ENCODE data around the gene COL1A2. TPM values are rescaled to one million over a fixed set of nuclear protein-coding genes. Genes with fewer than 3 reads are reported as not detected.

The COL1A2 gene
- total RNA-seq, 2 donors from 2014 or later, result 67.0 to 228 TPM

DNA sequence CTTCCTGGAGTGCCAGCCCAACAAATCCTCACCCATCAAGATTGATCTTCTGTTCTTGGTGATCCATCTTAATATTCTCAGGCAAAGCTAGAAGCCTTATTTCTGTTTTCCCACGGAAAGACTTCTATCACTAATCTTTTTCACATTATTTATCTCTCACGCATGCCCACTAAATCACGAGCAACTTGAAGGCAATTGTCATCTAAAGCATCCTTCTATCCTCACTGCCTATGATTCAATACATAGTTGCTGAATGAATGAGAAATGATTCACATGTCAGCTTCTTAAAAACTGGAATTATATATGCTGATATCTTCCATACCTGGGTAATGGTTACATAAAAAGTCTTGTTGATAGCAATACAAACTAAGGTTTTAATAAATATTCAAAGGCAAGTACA lies 12.6 kb upstream of the COL1A2 start:
- H3K36me3 ChIP-seq, result no peaks in the 10 kb centered on the region
- no peaks in the 10 kb centered on the region for H3K4me1 ChIP-seq
- H3K27me3 ChIP-seq, result no peaks in the 10 kb centered on the region
- DNase-seq (ENCODE audit: low spot score), result no peak
- no peak overlapping the region for H3K27ac ChIP-seq
- no peak overlapping the region for H3K4me3 ChIP-seq
- no peaks in the 10 kb centered on the region for H3K9me3 ChIP-seq
- TF ChIP-seq CTCF (IDR thresholded peaks at IDR 0.05), result no peak

DNA sequence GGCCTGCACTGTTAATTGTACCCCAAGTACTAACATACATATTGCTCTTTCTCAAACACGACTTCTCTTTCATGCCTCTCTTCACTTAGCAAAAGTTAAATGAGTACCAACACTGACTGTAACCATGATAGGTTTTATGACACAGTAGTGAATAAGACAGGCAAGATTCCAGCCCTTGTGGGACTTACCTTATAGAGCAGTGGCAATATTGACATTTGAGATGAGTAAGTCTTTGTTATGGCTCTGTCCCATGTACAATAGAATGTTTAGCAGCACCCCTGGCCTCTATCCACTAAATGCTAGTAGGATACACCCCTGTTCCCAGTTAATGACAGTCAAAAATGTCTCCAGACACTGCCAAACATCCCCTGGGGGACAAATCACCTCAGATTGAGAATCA lies 11.9 kb upstream of the COL1A2 start:
- TF ChIP-seq CTCF (IDR thresholded peaks at IDR 0.05), result no peak
- Histone ChIP-seq H3K27ac (no peak overlapping the region), H3K36me3 (no peaks in the 10 kb centered on the region)

GRCh38 chr7:94384315-94384714 lies 10.4 kb upstream of the COL1A2 start:
- Histone ChIP-seq H3K9me3 (no peaks in the 10 kb centered on the region), H3K27ac (no peak overlapping the region), H3K4me1 (no peaks in the 10 kb centered on the region), H3K36me3 (no peaks in the 10 kb centered on the region), H3K27me3 (no peaks in the 10 kb centered on the region), H3K4me3 (no peak overlapping the region)
- no peak for TF ChIP-seq CTCF (IDR thresholded peaks at IDR 0.05)
- no peak for DNase-seq (ENCODE audit: low spot score)

More for the DNA sequence above, 11.9 kb upstream of the COL1A2 start:
- DNase-seq (ENCODE audit: low spot score), result no peak
- H3K4me3 ChIP-seq, result no peak overlapping the region
- H3K9me3 ChIP-seq, result no peaks in the 10 kb centered on the region
- no peaks in the 10 kb centered on the region for H3K4me1 ChIP-seq
- no peaks in the 10 kb centered on the region for H3K27me3 ChIP-seq

GRCh38 chr7:94386416-94386815 lies 8.3 kb upstream of the COL1A2 start:
- Histone ChIP-seq H3K4me1 (no peaks in the 10 kb centered on the region), H3K27ac (no peak overlapping the region), H3K27me3 (no peaks in the 10 kb centered on the region), H3K36me3 (no peaks in the 10 kb centered on the region), H3K9me3 (no peaks in the 10 kb centered on the region), H3K4me3 (no peak overlapping the region)
- no peak for DNase-seq (ENCODE audit: low spot score)
- TF ChIP-seq CTCF (IDR thresholded peaks at IDR 0.05), result no peak

DNA sequence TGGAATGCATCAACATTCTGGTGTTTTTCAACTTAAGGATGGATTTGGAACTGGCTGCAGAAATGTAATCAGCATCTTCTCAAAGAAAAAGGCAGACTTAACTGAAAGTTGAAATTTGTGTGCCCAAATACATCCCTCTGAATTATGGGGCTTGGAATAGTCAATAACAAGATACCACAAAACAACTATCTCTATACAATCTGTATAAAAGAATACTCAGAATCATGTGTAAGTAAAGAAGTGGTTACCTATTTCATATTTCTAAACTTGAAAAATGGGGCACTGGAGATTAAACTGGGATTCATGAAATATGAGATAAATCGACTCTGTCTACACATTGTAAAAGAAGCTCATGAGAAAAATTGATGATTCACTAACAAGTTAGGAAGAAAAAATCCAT lies 6.2 kb upstream of the COL1A2 start:
- Histone ChIP-seq H3K9me3 (no peaks in the 10 kb centered on the region), H3K4me1 (peaks cover 0 to 12% of the 10 kb centered on the region in 2 donors), H3K27me3 (no peaks in the 10 kb centered on the region), H3K27ac (no peak overlapping the region), H3K36me3 (no peaks in the 10 kb centered on the region), H3K4me3 (no peak overlapping the region)
- no peak for DNase-seq (ENCODE audit: low spot score)
- TF ChIP-seq CTCF (IDR thresholded peaks at IDR 0.05), result no peak

GRCh38 chr7:94389381-94389780 lies 5.3 kb upstream of the COL1A2 start:
- no peak for TF ChIP-seq CTCF (IDR thresholded peaks at IDR 0.05)
- H3K9me3 ChIP-seq, result no peaks in the 10 kb centered on the region
- H3K36me3 ChIP-seq, result no peaks in the 10 kb centered on the region
- H3K27ac ChIP-seq, result no peak overlapping the region
- H3K27me3 ChIP-seq, result no peaks in the 10 kb centered on the region
- H3K4me3 ChIP-seq, result no peak overlapping the region
- no peak for DNase-seq (ENCODE audit: low spot score)
- peaks cover 0 to 21% of the 10 kb centered on the region in 2 donors for H3K4me1 ChIP-seq

All from right atrium auricular region (tissue), 2 donors.